ENCODE data around the gene ELMO3.

ELMO3 gene

DNA sequence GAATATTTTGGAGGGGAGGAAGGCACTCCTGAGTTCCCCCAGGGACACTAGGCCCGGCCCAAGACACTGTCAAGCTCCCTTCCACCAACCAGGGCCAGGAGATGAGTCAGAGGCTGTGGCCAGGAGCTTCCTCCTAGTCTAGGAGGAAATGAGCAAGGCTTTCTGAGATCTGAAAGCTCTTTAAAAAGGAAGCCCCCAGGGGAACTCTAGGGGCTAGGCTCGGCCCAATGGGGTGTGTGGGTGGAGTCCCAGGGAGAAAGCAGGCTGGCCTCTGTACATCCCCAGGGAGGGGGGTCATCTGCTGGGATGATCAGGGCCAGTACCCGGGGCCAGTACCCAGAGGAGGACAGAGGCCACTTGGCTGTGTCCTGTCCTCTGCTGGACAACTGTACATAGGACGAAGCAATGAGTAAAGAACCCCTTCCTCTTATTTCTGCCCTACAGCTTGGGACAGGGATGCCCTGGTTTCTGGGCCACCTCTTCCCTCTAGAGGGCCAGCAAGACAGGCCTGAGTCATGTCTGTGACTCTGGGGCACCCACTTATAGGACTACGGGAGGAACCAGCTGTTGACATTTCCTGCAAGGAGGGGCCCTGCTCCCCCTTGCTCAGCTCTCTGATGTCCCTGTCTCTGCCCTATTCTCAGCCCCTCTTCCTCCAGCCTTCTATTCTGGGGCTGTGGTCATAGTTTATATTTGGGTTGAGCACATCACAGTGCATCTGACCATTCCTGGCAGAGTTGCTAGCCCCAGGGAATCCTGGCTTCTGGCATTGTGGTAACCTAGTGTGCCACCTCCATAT lies 45.7 kb downstream of the ELMO3 start:
- peak; percentile 30 for DNase-seq

DNA sequence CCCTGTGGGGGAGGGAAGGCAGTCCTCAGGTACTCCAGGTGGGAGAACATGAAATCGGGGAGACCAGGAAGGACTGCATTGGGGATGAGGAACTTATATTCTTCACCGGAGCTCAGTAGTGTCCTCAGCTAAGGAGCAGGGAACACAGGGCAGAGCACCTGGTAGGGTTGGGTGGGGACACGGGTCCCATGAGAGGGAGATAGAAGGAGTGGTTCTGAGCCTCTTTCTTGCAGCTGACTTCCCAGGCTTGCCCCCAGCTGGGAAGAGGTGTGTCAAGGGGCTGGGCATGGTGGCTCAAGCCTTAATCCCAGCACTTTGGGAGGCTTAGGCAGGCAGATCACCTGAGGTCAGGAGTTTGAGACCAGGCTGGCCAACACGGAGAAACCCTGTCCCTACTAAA lies 46.3 kb downstream of the ELMO3 start:
- no peak for DNase-seq

DNA sequence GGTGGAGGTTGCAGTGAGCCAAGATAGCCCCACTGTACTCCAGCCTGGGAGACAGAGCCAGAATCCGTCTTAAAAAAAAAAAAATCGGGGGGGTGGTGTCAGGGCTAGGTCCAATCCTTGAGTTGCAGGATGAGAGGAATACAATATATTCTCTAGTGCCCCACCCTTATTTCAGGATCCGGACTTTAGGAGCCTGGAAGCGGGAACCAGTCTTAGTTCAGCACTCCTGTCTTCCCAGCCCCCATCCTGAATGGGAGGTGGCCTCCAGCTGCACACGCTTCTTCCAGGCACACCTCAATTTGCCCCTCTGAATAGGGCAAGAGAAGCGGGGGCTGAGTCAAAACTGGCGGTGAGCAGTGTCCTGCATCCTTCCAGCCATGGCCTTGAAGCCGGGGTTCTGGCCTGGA lies 46.7 kb downstream of the ELMO3 start:
- DNase-seq = no peak

DNA sequence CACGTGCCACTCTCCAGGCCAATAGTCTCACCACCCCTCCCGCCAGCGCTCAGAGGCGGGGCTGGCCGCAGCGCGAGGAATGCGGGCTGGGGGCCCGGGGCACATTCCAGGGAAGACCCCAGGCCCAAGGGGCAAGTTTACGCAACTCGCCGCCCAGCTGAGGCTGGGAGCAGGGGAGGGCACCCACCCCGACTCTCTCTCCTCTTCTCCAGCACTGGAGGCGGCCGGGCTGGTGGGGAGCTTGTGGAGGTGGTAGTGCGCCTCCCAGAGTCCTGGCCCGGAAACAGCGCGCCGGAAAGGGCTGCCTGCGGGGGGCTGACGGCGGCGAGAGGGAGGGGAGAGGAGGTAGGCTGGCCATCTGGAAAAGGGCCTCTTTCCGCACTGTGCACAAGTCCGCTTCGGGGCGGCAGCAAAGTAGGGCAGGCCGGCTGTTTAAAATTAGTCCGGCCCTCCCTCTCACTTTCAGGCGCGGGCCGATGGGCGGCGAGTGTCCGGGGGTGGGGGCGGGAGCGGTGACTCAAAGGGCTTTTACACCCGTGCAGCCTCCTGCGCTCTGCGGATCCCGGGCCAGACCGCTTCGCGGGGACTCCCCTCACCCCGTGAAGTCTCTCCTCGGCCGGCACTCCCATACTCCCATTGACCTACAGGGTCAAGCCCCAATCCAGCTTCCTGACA lies 47.3 kb downstream of the ELMO3 start:
- DNase-seq = peak; percentile 33

DNA sequence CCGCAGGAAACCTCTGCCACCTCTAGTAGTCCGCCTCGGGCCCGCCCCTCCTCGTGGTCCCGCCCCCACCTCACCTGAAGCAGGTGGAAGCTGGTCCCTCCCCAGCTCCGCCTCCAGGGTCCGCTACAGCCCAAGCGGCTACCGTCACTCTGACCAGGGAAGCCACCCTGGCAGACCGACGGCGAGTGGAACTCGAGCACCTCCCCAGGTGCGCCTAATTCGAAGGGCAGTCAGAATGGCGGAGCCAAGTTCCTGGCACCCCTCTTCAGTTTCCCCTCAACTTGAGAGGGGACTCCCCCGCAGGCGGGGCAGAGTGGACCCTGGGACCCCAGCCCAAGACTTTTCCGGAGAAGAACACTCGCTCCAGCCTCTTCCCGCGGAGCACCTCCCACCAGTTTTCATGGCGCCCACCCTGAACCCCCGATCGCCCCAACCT lies 47.8 kb downstream of the ELMO3 start:
- no peak for DNase-seq

DNA sequence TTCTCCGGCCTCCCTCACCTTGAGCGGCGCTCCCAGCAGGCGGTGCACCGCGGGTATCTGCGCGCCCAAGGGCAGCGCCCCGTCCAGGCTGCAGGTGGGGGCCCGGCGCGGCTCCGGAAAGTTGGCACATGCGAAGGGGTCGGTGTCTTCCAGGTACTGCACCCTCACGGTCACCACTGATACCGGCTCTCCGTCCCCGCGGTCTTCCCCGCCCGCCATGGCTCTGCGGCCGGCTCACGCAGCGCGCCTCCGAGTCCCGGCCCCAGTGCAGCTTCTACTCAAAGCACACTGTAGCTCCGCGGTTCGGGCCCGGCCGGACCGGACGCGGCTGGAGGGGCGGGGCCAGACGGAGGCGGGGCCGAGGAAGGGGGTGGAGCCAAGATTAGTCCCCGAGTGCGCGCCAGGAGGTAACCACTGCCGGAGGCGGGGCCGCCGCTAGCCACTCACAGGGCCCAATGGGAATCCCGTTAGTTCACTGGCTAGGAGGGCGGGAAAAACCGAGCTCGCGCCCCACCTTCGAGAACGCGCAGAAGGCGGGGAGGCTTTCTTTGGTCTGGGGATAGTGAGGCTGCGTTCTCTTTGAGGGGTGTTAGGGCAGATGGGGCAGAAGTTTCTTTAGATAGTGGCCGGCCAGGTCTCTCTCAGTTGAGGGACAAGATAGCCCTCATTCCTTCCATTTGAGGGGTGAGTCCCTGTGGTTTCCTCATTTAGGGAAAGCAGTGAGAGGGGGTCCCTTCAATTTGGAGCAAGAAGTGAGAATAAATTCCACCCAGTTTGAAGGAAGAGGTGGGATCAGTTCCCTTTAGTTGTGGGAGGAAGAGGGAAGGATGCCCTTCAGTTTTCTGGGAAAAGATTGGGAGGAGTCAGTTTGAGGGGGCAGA lies 48.5 kb downstream of the ELMO3 start, which contains the start of gene FHOD1:
FHOD1 (minus strand) TSS at position 290 of the 881 bp plus-strand sequence; CDS start at position 219, 71 bp downstream.
- peak; percentile 95 for DNase-seq

DNA sequence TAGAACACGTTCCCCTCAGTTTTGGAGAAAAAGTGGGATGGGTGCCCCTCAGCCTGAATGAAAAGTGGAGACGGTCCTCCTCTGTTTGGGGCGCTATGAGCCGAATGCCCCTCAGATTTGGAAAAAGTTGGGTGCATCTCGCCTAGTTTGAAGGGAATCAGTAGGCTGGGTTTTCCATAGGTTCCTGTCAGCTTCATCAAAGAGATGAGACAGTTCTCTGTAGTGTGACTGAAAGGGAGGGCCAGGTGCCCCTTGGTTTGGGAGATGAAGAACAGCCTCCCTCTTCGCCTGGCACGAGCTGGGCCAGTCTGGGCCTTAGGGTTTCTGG lies 49.1 kb downstream of the ELMO3 start:
- DNase-seq = no peak

DNA sequence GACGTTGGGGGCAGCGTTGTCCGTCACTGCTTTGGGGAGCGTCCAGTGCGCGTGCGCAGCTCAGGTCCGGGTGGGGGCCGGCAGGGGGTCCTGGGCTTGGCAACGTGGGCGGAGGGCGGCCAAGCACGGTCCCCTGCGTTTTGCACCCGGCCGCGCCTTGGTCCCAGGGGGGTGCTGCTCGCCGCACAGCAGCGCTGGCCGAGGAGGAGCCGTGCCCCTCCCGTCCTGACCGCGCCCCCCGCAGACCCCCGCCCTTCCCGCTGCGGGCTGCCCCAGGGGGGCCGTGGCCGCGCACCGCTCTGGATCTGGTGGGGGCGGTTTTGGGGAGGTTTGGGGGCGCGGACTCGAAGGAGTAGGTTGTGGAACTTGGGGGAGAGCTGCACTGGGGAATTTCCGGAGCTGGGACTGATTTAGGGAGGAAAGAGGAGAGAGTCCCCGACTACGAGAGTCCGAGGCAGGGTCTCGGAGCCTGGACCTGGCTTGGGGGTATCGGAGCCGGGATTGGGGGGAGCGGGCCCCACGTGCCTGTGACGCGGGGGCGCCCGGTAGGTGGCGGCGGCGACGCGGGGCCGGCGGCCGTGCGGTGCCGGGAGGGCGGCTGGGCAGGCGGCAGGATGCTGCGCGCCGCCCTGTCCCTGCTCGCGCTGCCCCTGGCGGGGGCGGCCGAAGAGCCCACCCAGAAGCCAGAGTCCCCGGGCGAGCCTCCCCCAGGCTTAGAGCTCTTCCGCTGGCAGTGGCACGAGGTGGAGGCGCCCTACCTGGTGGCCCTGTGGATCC lies 49.7 kb downstream of the ELMO3 start, which contains the start of gene SLC9A5:
SLC9A5 (plus strand) TSS at position 579 of the 777 bp plus-strand sequence; CDS start at position 615, 36 bp downstream.
- DNase-seq = no peak

DNA sequence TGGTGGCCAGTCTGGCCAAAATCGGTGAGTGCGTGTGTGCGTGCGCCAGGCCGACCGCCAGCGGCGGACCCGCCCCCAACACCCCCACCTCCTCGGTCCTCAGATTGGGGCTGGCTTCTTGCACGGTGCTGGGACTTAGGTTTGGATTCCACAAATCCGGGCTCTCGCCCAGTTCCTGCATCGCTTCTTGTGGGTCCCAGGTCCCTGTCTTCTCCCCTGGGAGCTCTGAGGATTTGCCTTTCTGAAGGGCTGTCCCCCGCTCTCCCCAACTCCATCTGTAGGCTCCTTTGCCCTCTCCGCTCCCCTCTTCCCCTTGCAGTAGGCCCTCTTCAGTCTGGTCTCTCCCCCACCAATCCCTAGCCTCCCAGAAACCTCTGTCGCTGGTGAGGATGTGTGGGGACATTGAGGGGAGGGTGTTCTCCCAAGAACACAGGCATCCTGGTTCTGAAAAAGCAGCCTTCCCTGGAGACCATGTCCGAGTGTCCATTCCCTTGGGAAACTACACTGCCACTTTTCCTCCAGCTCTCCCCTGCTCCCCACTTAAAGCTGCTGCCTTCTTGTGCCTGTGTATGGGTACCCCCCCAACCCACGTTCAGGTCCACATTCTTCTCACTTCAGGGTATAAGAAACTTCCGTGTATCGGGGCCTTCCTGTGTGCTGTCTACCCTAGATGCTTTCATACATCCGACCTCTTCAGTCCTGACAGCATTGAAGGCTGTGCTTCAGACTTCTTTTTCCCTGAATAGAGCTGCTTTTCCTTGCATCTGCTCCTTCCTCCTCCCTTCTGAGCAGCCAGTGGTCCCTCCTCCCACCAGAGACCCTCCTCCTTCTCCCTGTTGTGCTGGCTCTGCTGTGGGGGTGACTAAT lies 50.5 kb downstream of the ELMO3 start:
- no peak for DNase-seq

DNA sequence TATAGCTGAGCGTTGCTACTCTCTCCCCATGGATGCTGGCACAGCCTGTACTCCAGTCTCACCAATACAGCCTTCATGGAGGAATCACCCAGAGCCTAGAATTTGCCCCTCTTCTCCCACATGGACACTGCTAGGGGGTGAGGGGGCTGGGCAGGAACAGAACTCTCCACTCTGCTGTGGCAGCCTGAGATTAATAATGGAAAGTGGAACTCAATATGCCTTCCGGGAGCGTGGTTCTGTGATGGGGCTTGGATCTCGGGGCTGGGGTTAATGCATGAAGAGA lies 51.1 kb downstream of the ELMO3 start:
- no peak for DNase-seq

DNA sequence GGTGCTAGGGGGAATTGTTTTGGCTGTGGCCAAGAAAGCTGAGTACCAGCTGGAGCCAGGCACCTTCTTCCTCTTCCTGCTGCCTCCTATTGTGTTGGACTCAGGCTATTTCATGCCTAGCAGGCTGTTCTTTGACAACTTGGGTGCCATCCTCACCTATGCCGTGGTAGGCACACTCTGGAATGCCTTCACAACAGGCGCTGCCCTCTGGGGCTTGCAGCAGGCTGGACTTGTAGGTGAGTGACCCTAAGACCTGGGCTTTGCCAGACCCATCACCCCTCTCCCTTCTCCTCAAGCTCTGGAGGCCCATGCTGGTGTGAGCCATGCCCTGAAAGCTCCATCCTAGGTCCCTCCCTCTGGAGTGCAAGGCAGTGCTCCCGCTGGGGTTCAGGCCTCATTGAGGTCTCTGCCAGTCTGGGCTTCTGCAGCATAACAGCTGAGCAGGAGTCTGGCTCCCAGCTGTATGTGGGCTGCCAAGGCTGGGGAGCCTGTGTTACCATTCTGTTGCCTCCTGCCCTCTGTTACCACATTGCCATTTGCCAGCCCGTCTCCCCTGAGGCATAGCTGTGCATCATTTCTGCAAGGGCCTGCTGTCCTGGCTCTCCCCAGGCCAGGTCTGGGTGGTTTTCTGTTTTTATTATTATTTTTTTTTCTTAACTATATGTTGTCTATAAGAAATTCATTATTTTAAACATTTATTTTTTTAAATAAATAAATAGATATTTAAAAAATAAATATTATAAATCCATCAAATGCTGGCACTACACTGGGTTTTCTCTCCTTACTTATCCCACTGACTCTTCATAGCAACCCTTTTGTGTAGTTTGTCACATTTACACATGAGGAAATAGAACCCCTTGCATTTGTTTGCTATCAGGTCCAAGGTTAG lies 53.9 kb downstream of the ELMO3 start:
- DNase-seq = no peak
